Endothelial cell of umbilical vein (primary cell): ENCODE results near the gene ABCA7. TPM values are rescaled to one million over a fixed set of nuclear protein-coding genes. Genes with fewer than 3 reads are reported as not detected.

ENCODE experiments used
- BruUV-seq: library from RNA; stranded (reverse); fragments of 400-500 nt; replicated peaks from 2 replicates; lab custom pipeline; 2021; lab: Mats Ljungman, UMichigan
- CTCF ChIA-PET: fragments of 300-600, 350-600 bp; sonication (Branson Sonifier 250); formaldehyde crosslinking; loops from one replicate; lab custom pipeline; 2021; ENCODE audit warnings: antibody characterized with exemption, inconsistent platforms; lab: Charles Lee
- POLR2A ChIA-PET: fragments of 300-600, 350-600 bp; sonication (Branson Sonifier 250); formaldehyde crosslinking; loops from one replicate; lab custom pipeline; 2021; ENCODE audit warnings: antibody characterized with exemption, inconsistent platforms; lab: Charles Lee
- DNase-seq: peaks from one replicate; pipeline ENCODE4 v3.0.0-alpha.2; 2011; ENCODE audit warnings: low read depth, low spot score
- FAIRE-seq: peaks from 2 replicates; lab custom pipeline; 2011; peaks lifted over from hg19 to GRCh38; lab: Jason Lieb, UNC
- H2AFZ ChIP-seq: 2 replicates; pipeline ENCODE4 v1.6.0; 2012; ENCODE audit warnings: low read depth, low read length, control low read depth, inconsistent platforms
- H3K27ac ChIP-seq: 2 replicates; pipeline ENCODE4 v1.5.1; 2011; ENCODE audit warnings: low read depth, mild to moderate bottlenecking, control low read depth, low read length, moderate library complexity; ENCODE audit not compliant: insufficient read depth
- H3K27me3 ChIP-seq, 2 experiments: 2 replicates each; pipeline versions ENCODE4 v1.6.0 to v1.6.1; 2011; ENCODE audit warnings: low read length in 2 of 2, mixed read lengths in 1 of 2; ENCODE audit not compliant: control insufficient read depth in 2 of 2, insufficient read depth in 2 of 2
- H3K36me3 ChIP-seq, 2 experiments: 2 replicates in 1 of 2; 3 replicates in 1 of 2; pipeline ENCODE4 v1.5.1; 2011; ENCODE audit warnings: low read length in 2 of 2, mild to moderate bottlenecking in 1 of 2, moderate library complexity in 1 of 2; ENCODE audit not compliant: control insufficient read depth in 2 of 2, insufficient read depth in 2 of 2; ENCODE audit errors: extremely low read depth in 1 of 2
- H3K4me1 ChIP-seq: 3 replicates; pipeline ENCODE4 v1.5.1; 2011; ENCODE audit warnings: mild to moderate bottlenecking, low read length; ENCODE audit not compliant: control insufficient read depth, insufficient read depth; ENCODE audit errors: extremely low read depth
- H3K4me2 ChIP-seq: 2 replicates; pipeline ENCODE4 v1.6.1; 2011; ENCODE audit warnings: low read length, control low read depth, mixed read lengths; ENCODE audit not compliant: insufficient read depth
- H3K4me3 ChIP-seq, 3 experiments: fragments of 200-600 bp in 1 of 3; sonication (generic), shearing (Covaris generic) in 1 of 3; replicated peaks in 1 of 3; 2 replicates each; pipeline ENCODE4 v1.5.1; 2011 to 2016; ENCODE audit warnings: control low read depth in 3 of 3, low read length in 3 of 3, mild to moderate bottlenecking in 2 of 3, inconsistent platforms in 1 of 3, low read depth in 1 of 3, moderate library complexity in 1 of 3; ENCODE audit not compliant: insufficient read depth in 1 of 3
- H3K79me2 ChIP-seq: 2 replicates; pipeline ENCODE4 v1.6.0; 2012; ENCODE audit warnings: low read length, inconsistent platforms; ENCODE audit not compliant: control insufficient read depth, insufficient read depth
- H3K9ac ChIP-seq: replicated peaks from 2 replicates; pipeline ENCODE3; 2011; ENCODE audit warnings: low read length, control low read depth; ENCODE audit not compliant: insufficient read depth; ENCODE audit errors: extremely low read depth
- H3K9me1 ChIP-seq: replicated peaks from 3 replicates; pipeline ENCODE4 v1.6.0; 2011; ENCODE audit warnings: mild to moderate bottlenecking, low read length; ENCODE audit not compliant: control insufficient read depth, insufficient read depth; ENCODE audit errors: extremely low read depth
- H3K9me3 ChIP-seq: replicated peaks from 2 replicates; pipeline ENCODE4 v1.5.1; 2012; ENCODE audit warnings: low read length, inconsistent platforms; ENCODE audit not compliant: control insufficient read depth, insufficient read depth
- H4K20me1 ChIP-seq: replicated peaks from 2 replicates; pipeline ENCODE3; 2011; ENCODE audit warnings: mild to moderate bottlenecking, low read length; ENCODE audit not compliant: control insufficient read depth, insufficient read depth; ENCODE audit errors: extremely low read depth
- CTCF ChIP-seq, 2 donors: IDR thresholded peaks; 1 replicate in 1 of 2; 2 replicates in 1 of 2; pipeline ENCODE4 v1.5.1; 2011; ENCODE audit warnings: low read length in 2 of 2, mild to moderate bottlenecking in 2 of 2, moderate library complexity in 2 of 2, control low read depth in 1 of 2, inconsistent platforms in 1 of 2, low read depth in 1 of 2; ENCODE audit not compliant: insufficient read depth in 1 of 2; ENCODE audit errors: extremely low read depth in 1 of 2
- EZH2 ChIP-seq: IDR thresholded peaks from 2 replicates; pipeline ENCODE4 v1.6.1; 2012; ENCODE audit warnings: borderline replicate concordance, low read depth, mild to moderate bottlenecking, moderate library complexity, low read length, inconsistent platforms; ENCODE audit not compliant: severe bottlenecking
- FOS ChIP-seq: IDR thresholded peaks from 2 replicates; pipeline ENCODE4 v1.6.1; 2011; ENCODE audit warnings: mild to moderate bottlenecking, low read length, moderate library complexity, borderline replicate concordance; ENCODE audit not compliant: insufficient read depth
- GATA2 ChIP-seq: IDR thresholded peaks from 2 replicates; pipeline ENCODE4 v1.7.0; 2011; ENCODE audit warnings: low read depth, mild to moderate bottlenecking, moderate library complexity, mixed read lengths, low read length; ENCODE audit not compliant: insufficient read length, insufficient read depth
- JUN ChIP-seq: IDR thresholded peaks from 2 replicates; pipeline ENCODE4 v1.6.1; 2011; ENCODE audit warnings: borderline replicate concordance, low read depth; ENCODE audit not compliant: insufficient read length, insufficient read depth
- MYC ChIP-seq: IDR thresholded peaks from one replicate; pipeline ENCODE4 v1.6.1; 2011; ENCODE audit warnings: mild to moderate bottlenecking, low read depth, low read length
- POLR2A ChIP-seq: IDR thresholded peaks from 2 replicates; pipeline ENCODE4 v1.6.1; 2012; ENCODE audit warnings: low read depth, mild to moderate bottlenecking, control low read depth, low read length
- POLR2AphosphoS5 ChIP-seq: IDR thresholded peaks from 2 replicates; pipeline ENCODE4 v1.6.1; 2012; ENCODE audit warnings: low read depth, mild to moderate bottlenecking, control low read depth, low read length, moderate library complexity; ENCODE audit not compliant: insufficient read depth
- dilution Hi-C: fragments of 300-500 bp; cut with MboI; formaldehyde crosslinking; loops from one replicate; pipeline ENCODE4 v1.15.0; 2019; ENCODE audit warnings: low sequenced_read_pairs; ENCODE audit not compliant: extremely low pct_ligation_motif_present
- intact Hi-C: fragments of 100-400 bp; cut with micrococcal nuclease; formaldehyde crosslinking; loops from one replicate; pipeline ENCODE4 v1.10.0; 2022
- polyA plus RNA-seq, 4 experiments: library from polyadenylated mRNA; depleted of rRNA in 3 of 4; stranded (reverse) in 3 of 4; unstranded in 1 of 4; fragments of >200 nt; gene quantifications; 2 replicates each; pipeline versions ENCODE4 v1.2.1 to v1.2.3, GENCODE V29; 2011 to 2012; ENCODE audit warnings: missing spikeins in 1 of 4
- total RNA-seq: library from RNA; stranded (reverse); gene quantifications from 2 replicates; pipeline ENCODE4 v1.2.3, GENCODE V29; 2021
- TF ChIP-seq, protein P1 (sequence below): IDR thresholded peaks from 2 replicates; pipeline ENCODE4 v1.6.1; 2011; ENCODE audit not compliant: insufficient read depth, insufficient read length

The ABCA7 gene
- total and polyA plus RNA-seq, 2 donors (not counting 3 experiments of a cell fraction or from before 2014, with no cell fraction given): 5.7 to 9.8 TPM

- H3K4me1 ChIP-seq: no peaks in the 10 kb centered on the region
- H2AFZ ChIP-seq: no peak overlapping the region
- no peaks in the 10 kb centered on the region for H3K79me2 ChIP-seq
- H3K9ac ChIP-seq: no peak overlapping the region
- H3K4me2 ChIP-seq: no peak overlapping the region
- DNase-seq (no peak), FAIRE-seq (no peak)
- BruUV-seq: no TSS peak
- H3K4me3 ChIP-seq: no peak overlapping the region
- peaks cover 9 to 12% of the 10 kb centered on the region in 2 experiments for H3K36me3 ChIP-seq
- no peaks in the 10 kb centered on the region for H3K27me3 ChIP-seq
- no peak overlapping the region for H3K27ac ChIP-seq
- no peaks in the 10 kb centered on the region for H3K9me3 ChIP-seq
- ChIA-PET CTCF (interaction anchor here (1.9 kb wide), 1 partner anchor 29 kb away, joined by 7 read pairs; no protein-coding TSS in a partner anchor), POLR2A (interaction anchor here (0.6 kb wide), 1 partner anchor 382 kb away, joined by 3 read pairs; no protein-coding TSS in a partner anchor)
- dilution Hi-C loops (no loop called here), intact Hi-C loops (no loop called here)
- H3K9me1 ChIP-seq: no peaks in the 10 kb centered on the region
- TF ChIP-seq JUN: no peak
- no peak for TF ChIP-seq FOS
- TF ChIP-seq CTCF (IDR thresholded peaks at IDR 0.05; ENCODE audit: extremely low read depth in 1 of 2, insufficient read depth in 1 of 2, low read depth in 1 of 2, low read length in 2 of 2): no peak
- TF ChIP-seq EZH2: no peak
- no peak for TF ChIP-seq MYC
- TF ChIP-seq POLR2AphosphoS5: no peak
- TF ChIP-seq GATA2: no peak
- no peak for TF ChIP-seq POLR2A
- TF ChIP-seq, protein P1, sequence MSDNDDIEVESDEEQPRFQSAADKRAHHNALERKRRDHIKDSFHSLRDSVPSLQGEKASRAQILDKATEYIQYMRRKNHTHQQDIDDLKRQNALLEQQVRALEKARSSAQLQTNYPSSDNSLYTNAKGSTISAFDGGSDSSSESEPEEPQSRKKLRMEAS: no peak
- H4K20me1 ChIP-seq: no peaks in the 10 kb centered on the region
Observed at GRCh38 chr19:1084024-1084868, 44.3 kb downstream of the ABCA7 start.
